IMR-90 (cell line): ENCODE data around the gene COL3A1. TPM values are rescaled to one million over a fixed set of nuclear protein-coding genes. Genes with fewer than 3 reads are reported as not detected.

Experiments
- ATAC-seq: fragments of 200-7000 bp; cut with Tn5 transposase; 2 replicates; pipeline ENCODE4 v1.9.1; 2020; ENCODE audit warnings: low read depth, mild to moderate bottlenecking, moderate library complexity
- BruUV-seq: library from RNA; stranded (reverse); fragments of 400-500 nt; replicated peaks from 2 replicates; lab custom pipeline; 2021; lab: Mats Ljungman, UMichigan
- CTCF ChIA-PET: fragments of 300-600 bp; formaldehyde crosslinking; extraction: SDS; loops from one replicate; lab custom pipeline; 2021; ENCODE audit warnings: antibody characterized with exemption; lab: Yijun Ruan, JAX
- POLR2A ChIA-PET: fragments of 300-600 bp; sonication (Branson Sonifier 250); formaldehyde crosslinking; loops from one replicate; lab custom pipeline; 2022; ENCODE audit warnings: antibody characterized with exemption; ENCODE audit not compliant: unreplicated experiment; lab: Charles Lee
- DNase-seq: peaks from one replicate; pipeline ENCODE4 v3.0.0; 2013
- H2AFZ ChIP-seq: replicated peaks from 2 replicates; pipeline ENCODE3; 2013; ENCODE audit warnings: low read length, mild to moderate bottlenecking; ENCODE audit not compliant: poor library complexity
- H2AK5ac ChIP-seq: 2 replicates; pipeline ENCODE4 v1.6.1; 2013; ENCODE audit warnings: low read depth, low read length, inconsistent platforms
- H2AK9ac ChIP-seq: replicated peaks from 2 replicates; pipeline ENCODE3; 2013; ENCODE audit warnings: mild to moderate bottlenecking, low read depth, low read length, moderate library complexity; ENCODE audit not compliant: poor library complexity
- H2BK120ac ChIP-seq: 2 replicates; pipeline ENCODE4 v1.6.1; 2013; ENCODE audit warnings: low read depth, low read length, inconsistent platforms
- H2BK15ac ChIP-seq: 3 replicates; pipeline ENCODE4 v1.6.1; 2013; ENCODE audit warnings: low read depth, low read length, inconsistent platforms
- H2BK20ac ChIP-seq: 2 replicates; pipeline ENCODE4 v1.6.1; 2013; ENCODE audit warnings: low read depth, mild to moderate bottlenecking, inconsistent platforms, low read length, moderate library complexity
- H2BK5ac ChIP-seq: 2 replicates; pipeline ENCODE4 v1.6.1; 2013; ENCODE audit warnings: mild to moderate bottlenecking, low read depth, low read length, inconsistent platforms; ENCODE audit not compliant: poor library complexity, severe bottlenecking
- H3K14ac ChIP-seq: replicated peaks from 2 replicates; pipeline ENCODE4 v1.6.1; 2013; ENCODE audit warnings: low read depth, low read length, inconsistent platforms
- H3K18ac ChIP-seq: 2 replicates; pipeline ENCODE4 v1.6.1; 2013; ENCODE audit warnings: low read depth, low read length, control low read depth
- H3K23ac ChIP-seq: 2 replicates; pipeline ENCODE4 v1.6.1; 2013; ENCODE audit warnings: low read depth, low read length, inconsistent platforms
- H3K27ac ChIP-seq: 2 replicates; pipeline ENCODE4 v1.5.1; 2013; ENCODE audit warnings: mild to moderate bottlenecking, control low read depth, low read length; ENCODE audit not compliant: insufficient read depth
- H3K27me3 ChIP-seq: 2 replicates; pipeline ENCODE4 v1.6.1; 2013; ENCODE audit warnings: low read length; ENCODE audit not compliant: control insufficient read depth, insufficient read depth
- H3K36me3 ChIP-seq: 2 replicates; pipeline ENCODE4 v1.6.1; 2013; ENCODE audit warnings: low read length, mixed read lengths; ENCODE audit not compliant: control insufficient read depth, insufficient read depth
- H3K4ac ChIP-seq: 2 replicates; pipeline ENCODE4 v1.6.1; 2013; ENCODE audit warnings: low read depth, low read length, inconsistent platforms
- H3K4me1 ChIP-seq: 2 replicates; pipeline ENCODE4 v1.6.1; 2013; ENCODE audit warnings: low read length, mixed read lengths; ENCODE audit not compliant: control insufficient read depth, insufficient read depth
- H3K4me2 ChIP-seq: 2 replicates; pipeline ENCODE4 v1.6.1; 2013; ENCODE audit warnings: low read depth, mild to moderate bottlenecking, control low read depth, low read length, moderate library complexity
- H3K4me3 ChIP-seq: 2 replicates; pipeline ENCODE4 v1.5.1; 2013; ENCODE audit warnings: low read depth, mild to moderate bottlenecking, control low read depth, low read length, moderate library complexity; ENCODE audit not compliant: insufficient read depth
- H3K56ac ChIP-seq: 2 replicates; pipeline ENCODE4 v1.6.1; 2013; ENCODE audit warnings: low read length, inconsistent platforms; ENCODE audit not compliant: insufficient read depth; ENCODE audit errors: extremely low read depth
- H3K79me1 ChIP-seq, 2 experiments: 2 replicates each; pipeline ENCODE4 v1.6.1; 2013; ENCODE audit warnings: low read length in 2 of 2, inconsistent platforms in 1 of 2, low read depth in 1 of 2
- H3K9ac ChIP-seq: 2 replicates; pipeline ENCODE4 v1.6.1; 2013; ENCODE audit warnings: low read depth, low read length, control low read depth
- H3K9me1 ChIP-seq: 2 replicates; pipeline ENCODE4 v1.6.1; 2013; ENCODE audit warnings: low read length, inconsistent platforms; ENCODE audit not compliant: insufficient read depth
- H3K9me3 ChIP-seq: 2 replicates; pipeline ENCODE4 v1.6.1; 2013; ENCODE audit warnings: low read length; ENCODE audit not compliant: control insufficient read depth, insufficient read depth
- H4K20me1 ChIP-seq: 2 replicates; pipeline ENCODE4 v1.6.1; 2013; ENCODE audit warnings: low read length, inconsistent platforms; ENCODE audit not compliant: insufficient read depth
- H4K5ac ChIP-seq: 2 replicates; pipeline ENCODE4 v1.6.1; 2013; ENCODE audit warnings: mild to moderate bottlenecking, low read depth, low read length, control low read depth
- H4K8ac ChIP-seq, 2 experiments: 2 replicates each; pipeline ENCODE4 v1.6.1; 2013; ENCODE audit warnings: low read depth in 2 of 2, low read length in 2 of 2, control low read depth in 1 of 2, inconsistent platforms in 1 of 2
- H4K91ac ChIP-seq: 2 replicates; pipeline ENCODE4 v1.6.1; 2013; ENCODE audit warnings: low read depth, low read length, inconsistent platforms; ENCODE audit not compliant: insufficient read depth
- MAFK ChIP-seq: IDR thresholded peaks from 2 replicates; pipeline ENCODE4 v1.6.1; 2012; ENCODE audit warnings: low read depth, low read length, improper control_type of control experiment
- MXI1 ChIP-seq: IDR thresholded peaks from 2 replicates; pipeline ENCODE4 v1.6.1; 2012; ENCODE audit warnings: low read depth, mild to moderate bottlenecking, low read length, moderate library complexity, borderline replicate concordance
- NFE2L2 ChIP-seq: fragments of 150-350 bp; IDR thresholded peaks from 2 replicates; pipeline ENCODE4 v1.6.1; 2016; ENCODE audit warnings: low read depth, mild to moderate bottlenecking, low read length
- RAD21 ChIP-seq: IDR thresholded peaks from 2 replicates; pipeline ENCODE4 v1.6.1; 2012; ENCODE audit warnings: low read length, improper control_type of control experiment
- SMC3 ChIP-seq: fragments of 150-350 bp; IDR thresholded peaks from 2 replicates; pipeline ENCODE4 v1.6.1; 2016; ENCODE audit warnings: low read depth, mild to moderate bottlenecking, antibody characterized with exemption, low read length, moderate library complexity
- WGBS, 2 experiments: methylation state at CpG; one replicate each; pipeline versions ENCODE4 v1.1.5 to v1.1.7; 2013; ENCODE audit warnings: missing lambda C conversion rate in 2 of 2; ENCODE audit not compliant: insufficient read length in 1 of 2; ENCODE audit errors: extremely low coverage in 2 of 2; 5-methylcytosine and 5-hydroxymethylcytosine counted together
- dilution Hi-C: fragments of 300-500 bp; cut with HindIII; formaldehyde crosslinking; loops from one replicate; pipeline ENCODE4 v1.14.3; 2018; ENCODE audit warnings: low sequenced_read_pairs; ENCODE audit not compliant: unreplicated experiment
- in situ Hi-C: fragments of 300-500 bp; cut with MboI; formaldehyde crosslinking; loops from 3 replicates; pipeline ENCODE4 v1.14.3; 2019; ENCODE audit warnings: low sequenced_read_pairs, inconsistent platforms, mixed read lengths
- intact Hi-C: fragments of 100-400 bp; cut with micrococcal nuclease; formaldehyde crosslinking; loops from 2 replicates; pipeline ENCODE4 v1.10.0; 2022
- microRNA-seq, 2 experiments: library from miRNA; stranded (forward) in 1 of 2; unstranded in 1 of 2; fragments of 10-50 nt in 1 of 2; fragments of <30 nt in 1 of 2; gene quantifications in 1 of 2; microRNA quantifications in 1 of 2; one replicate each; pipeline versions ENCODE3 to v1.1.0; 2013 to 2020; ENCODE audit not compliant: insufficient read depth in 1 of 2, insufficient read length in 1 of 2, unreplicated experiment in 1 of 2
- polyA plus RNA-seq, 3 experiments: library from polyadenylated mRNA; depleted of rRNA; stranded (reverse); fragments of >200 nt; gene quantifications; 2 replicates each; pipeline ENCODE4 v1.2.3, GENCODE V29; 2012; ENCODE audit warnings: low replicate concordance in 1 of 3
- small RNA-seq, 5 experiments: library from RNA; depleted of rRNA; stranded (forward); fragments of <200 nt; gene quantifications; one replicate each; pipeline ENCODE3, GENCODE V24; 2012
- total RNA-seq: library from RNA; depleted of rRNA; stranded (reverse); fragments of >200 nt; gene quantifications from 2 replicates; pipeline ENCODE4 v1.2.3, GENCODE V29; 2012; rRNA removed
- TF ChIP-seq, protein P1 (sequence below): fragments of 150-350 bp; IDR thresholded peaks from 2 replicates; pipeline ENCODE4 v1.6.1; 2016; ENCODE audit warnings: low read depth, mild to moderate bottlenecking, low read length, moderate library complexity, borderline replicate concordance

Gene COL3A1
- total and polyA plus RNA-seq, 2 of the 4 experiments (the other 2 are of a cell fraction) = 402 to 408 TPM

DNA sequence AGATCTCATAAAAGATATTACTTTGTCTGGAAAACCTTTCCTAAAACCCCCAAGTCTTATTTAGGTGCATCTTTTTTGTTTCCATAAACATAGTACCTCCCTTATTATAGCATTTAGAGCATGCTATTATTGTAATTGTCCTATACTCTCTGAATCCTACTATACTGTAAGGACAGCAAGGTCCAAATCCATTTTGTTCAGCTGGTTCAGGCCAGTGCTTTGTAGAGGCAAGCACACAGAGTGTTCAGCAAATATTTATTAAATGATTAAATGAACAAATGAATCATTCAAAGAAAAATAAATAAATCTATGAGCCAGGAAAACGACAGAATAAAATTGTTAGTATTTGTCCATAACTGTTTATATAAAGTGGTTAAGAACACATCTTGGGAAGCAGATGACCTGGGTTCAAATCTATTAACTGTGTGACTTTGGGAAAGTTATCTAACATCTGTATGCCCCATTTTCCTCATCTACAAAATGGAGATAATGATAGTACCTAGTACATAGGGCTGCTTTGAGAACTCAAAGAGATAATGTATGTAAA lies 86.0 kb downstream of the COL3A1 start:
- Histone ChIP-seq H3K9me3 (no peaks in the 10 kb centered on the region), H3K9ac (no peak overlapping the region), H3K23ac (peak overlapping the region; percentile 10; the same call in 1 of the 2 replicates), H2AK5ac (no peak overlapping the region), H4K20me1 (no peaks in the 10 kb centered on the region), H2BK5ac (peak overlapping the region; percentile 92), H3K36me3 (peaks cover 42% of the 10 kb centered on the region), H3K18ac (no peak overlapping the region; the same call in 1 of the 2 replicates), H4K8ac (peak overlapping the region in 1 of 2 experiments; percentile 26; a peak in 1 of 4 replicates), H3K4me1 (peaks cover 2% of the 10 kb centered on the region; the same call in 1 of the 2 replicates), H3K4ac (peak overlapping the region; percentile 41; the same call in 1 of the 2 replicates), H2BK15ac (no peak overlapping the region), H2BK20ac (0 out of 2 replicates have a peak overlapping the region, but pooled peaks have one; percentile 55), H2BK120ac (peak overlapping the region; percentile 68; the same call in 1 of the 2 replicates), H3K56ac (0 out of 2 replicates have a peak overlapping the region, but pooled peaks have one; percentile 43), H3K27ac (peak overlapping the region; percentile 73; the same call in 1 of the 2 replicates), H4K91ac (no peak overlapping the region; the same call in 1 of the 2 replicates), H4K5ac (peak overlapping the region; percentile 61; the same call in 1 of the 2 replicates), H3K4me2 (peak overlapping the region; percentile 11; the same call in 1 of the 2 replicates), H2AK9ac (no peak overlapping the region), H2AFZ (no peak overlapping the region), H3K14ac (0 out of 2 replicates have a peak overlapping the region, but pooled peaks have one; percentile 10), H3K27me3 (no peaks in the 10 kb centered on the region), H3K9me1 (peaks cover 3% of the 10 kb centered on the region), H3K79me1 (peaks cover 12 to 31% of the 10 kb centered on the region in 2 experiments), H3K4me3 (no peak overlapping the region)
- peak; percentile 83 for ATAC-seq
- intact Hi-C loops (no loop called here), in situ Hi-C loops (no loop called here), dilution Hi-C loops (no loop called here)
- no CpG with 5 or more reads among the region's 1 CpG for WGBS, 2 experiments
- TF ChIP-seq NFE2L2 = no peak
- no peak for TF ChIP-seq SMC3
- no peak for TF ChIP-seq RAD21
- TF ChIP-seq MXI1 = no peak
- TF ChIP-seq, protein P1, sequence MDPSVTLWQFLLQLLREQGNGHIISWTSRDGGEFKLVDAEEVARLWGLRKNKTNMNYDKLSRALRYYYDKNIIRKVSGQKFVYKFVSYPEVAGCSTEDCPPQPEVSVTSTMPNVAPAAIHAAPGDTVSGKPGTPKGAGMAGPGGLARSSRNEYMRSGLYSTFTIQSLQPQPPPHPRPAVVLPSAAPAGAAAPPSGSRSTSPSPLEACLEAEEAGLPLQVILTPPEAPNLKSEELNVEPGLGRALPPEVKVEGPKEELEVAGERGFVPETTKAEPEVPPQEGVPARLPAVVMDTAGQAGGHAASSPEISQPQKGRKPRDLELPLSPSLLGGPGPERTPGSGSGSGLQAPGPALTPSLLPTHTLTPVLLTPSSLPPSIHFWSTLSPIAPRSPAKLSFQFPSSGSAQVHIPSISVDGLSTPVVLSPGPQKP = no peak
- no peak for TF ChIP-seq MAFK
- ChIA-PET CTCF (interaction anchor here (0.6 kb wide), 1 partner anchor 522 kb away, joined by 6 read pairs; no protein-coding TSS in a partner anchor), POLR2A (no interaction called here)
- DNase-seq = peak; percentile 74
- no TSS peak for BruUV-seq

Small RNAs within 50 kb of the gene (microRNA-seq; reads per million reads assigned to microRNA genes)
- 0 to 7.2 reads per million in 2 experiments for gene MIR1245A (ENCODE audit: insufficient read depth in 1 of 2, insufficient read length in 1 of 2, unreplicated experiment in 1 of 2)
- not detected for gene MIR1245B (ENCODE audit: unreplicated experiment)
- not detected for gene MIR3606 (ENCODE audit: unreplicated experiment)

Small RNAs within 50 kb of the gene (small RNA-seq; reads per million reads assigned to genes)
- 0 to 9.8 (median 5.2) reads per million in 5 experiments for gene MIR1245A

Other genes with a start within 250 kb of the COL3A1 start
- 235 and 257 TPM in 2 replicates for gene COL5A2, start 205.4 kb downstream of the COL3A1 start, total RNA-seq
- 155 and 181 TPM in 2 replicates for gene COL5A2, start 205.4 kb downstream of the COL3A1 start, polyA plus RNA-seq (2012; rRNA removed)